ENCODE measurements around the gene SEC14L2.

GRCh38 chr22:30392661-30393321 lies 4.0 kb upstream of the SEC14L2 start:
- TF ChIP-seq CTCF (IDR thresholded peaks at IDR 0.05) (no peak), POLR2A (IDR thresholded peaks at IDR 0.05) (no peak)

All from testis (tissue), 2 donors.